HepG2 (cell line): ENCODE measurements around the gene ITPR1. TPM values are rescaled to one million over a fixed set of nuclear protein-coding genes. Genes with fewer than 3 reads are reported as not detected.
A peak's percentile ranks its signal among the peaks of the same experiment; 100 is the strongest.

ENCODE experiments used
- CC2D1A ChIP-seq: sonication (generic); formaldehyde crosslinking; IDR thresholded peaks from 2 replicates; pipeline ENCODE4 v1.8.1; 2023; ENCODE audit warnings: mild to moderate bottlenecking, missing genetic modification reagents
- CHCHD3 ChIP-seq: sonication (generic); formaldehyde crosslinking; IDR thresholded peaks from 2 replicates; pipeline ENCODE4 v1.8.0; 2022; ENCODE audit warnings: mild to moderate bottlenecking, missing genetic modification reagents, moderate library complexity
- JARID2 ChIP-seq: sonication (generic); formaldehyde crosslinking; IDR thresholded peaks from 2 replicates; pipeline ENCODE4 v1.8.1; 2023; ENCODE audit warnings: missing genetic modification reagents, inconsistent platforms; ENCODE audit not compliant: insufficient replicate concordance
- KDM3A ChIP-seq: IDR thresholded peaks from 2 replicates; pipeline ENCODE4 v1.6.1; 2018; ENCODE audit warnings: low read depth, missing compliant biosample characterization
- KLF6 ChIP-seq: IDR thresholded peaks from 2 replicates; pipeline ENCODE4 v1.8.0; 2016; ENCODE audit warnings: missing biosample characterization, missing genetic modification reagents
- LBX2 ChIP-seq: sonication (generic); formaldehyde crosslinking; IDR thresholded peaks from 2 replicates; pipeline ENCODE4 v1.5.0; 2020; ENCODE audit warnings: missing genetic modification reagents, mild to moderate bottlenecking, borderline replicate concordance
- MAFK ChIP-seq, 2 experiments: IDR thresholded peaks in 1 of 2; conservative IDR thresholded peaks in 1 of 2; 2 replicates each; pipeline ENCODE4 v1.6.1; 2011; ENCODE audit warnings: improper control_type of control experiment in 2 of 2, low read length in 2 of 2
- SP5 ChIP-seq: IDR thresholded peaks from 2 replicates; pipeline ENCODE4 v1.6.1; 2016; ENCODE audit warnings: low read depth, borderline replicate concordance
- TCF7 ChIP-seq: sonication (generic); IDR thresholded peaks from 2 replicates; pipeline ENCODE4 v1.6.1; 2016; ENCODE audit warnings: antibody characterized with exemption, low read depth
- THYN1 ChIP-seq: sonication (generic); formaldehyde crosslinking; IDR thresholded peaks from 2 replicates; pipeline ENCODE4 v1.8.1; 2023; ENCODE audit warnings: low read depth, mild to moderate bottlenecking, moderate library complexity, missing genetic modification reagents, borderline replicate concordance
- ZMYM2 ChIP-seq: sonication (generic); formaldehyde crosslinking; IDR thresholded peaks from 2 replicates; pipeline ENCODE4 v1.8.0; 2022; ENCODE audit warnings: mild to moderate bottlenecking, missing genetic modification reagents
- ZNF10 ChIP-seq: sonication (generic); formaldehyde crosslinking; IDR thresholded peaks from 2 replicates; pipeline ENCODE4 v1.4.0; 2020; ENCODE audit warnings: mild to moderate bottlenecking, low read depth, missing genetic modification reagents, borderline replicate concordance
- ZNF136 ChIP-seq: sonication (generic); formaldehyde crosslinking; IDR thresholded peaks from 2 replicates; pipeline ENCODE4 v1.8.1; 2022; ENCODE audit warnings: low read depth, mild to moderate bottlenecking, moderate library complexity, missing genetic modification reagents
- ZNF20 ChIP-seq: sonication (generic); formaldehyde crosslinking; IDR thresholded peaks from 2 replicates; pipeline ENCODE4 v1.4.0; 2020; ENCODE audit warnings: mild to moderate bottlenecking, moderate library complexity, missing genetic modification reagents
- ZNF274 ChIP-seq: sonication (generic); formaldehyde crosslinking; IDR thresholded peaks from 2 replicates; pipeline ENCODE4 v1.5.1; 2020; ENCODE audit warnings: mild to moderate bottlenecking, missing genetic modification reagents
- ZNF430 ChIP-seq: sonication (generic); formaldehyde crosslinking; IDR thresholded peaks from 2 replicates; pipeline ENCODE4 v1.9.0; 2021; ENCODE audit warnings: mild to moderate bottlenecking, missing genetic modification reagents
- ZNF614 ChIP-seq: IDR thresholded peaks from 2 replicates; pipeline ENCODE4 v1.6.1; 2018; ENCODE audit warnings: missing biosample characterization, missing genetic modification reagents, inconsistent platforms, borderline replicate concordance
- ZNF616 ChIP-seq: sonication (generic); formaldehyde crosslinking; IDR thresholded peaks from 2 replicates; pipeline ENCODE4 v1.5.0; 2020; ENCODE audit warnings: low read depth, mild to moderate bottlenecking, missing genetic modification reagents
- ZNF644 ChIP-seq: IDR thresholded peaks from 2 replicates; pipeline ENCODE4 v1.6.1; 2016; ENCODE audit warnings: low read depth
- ZSCAN20 ChIP-seq: sonication (generic); formaldehyde crosslinking; IDR thresholded peaks from 2 replicates; pipeline ENCODE4 v1.4.0; 2020; ENCODE audit warnings: missing genetic modification reagents, mild to moderate bottlenecking, borderline replicate concordance
- polyA plus RNA-seq, 8 experiments: library from polyadenylated mRNA; depleted of rRNA in 3 of 8; stranded (reverse) in 7 of 8; unstranded in 1 of 8; fragments of >200 nt; fragmentation: Illumina TruSeq in 4 of 8; extraction: Trizol in 4 of 8; gene quantifications; 2 replicates each; pipeline versions ENCODE4 v1.2.1 to v1.2.3, GENCODE V29; 2011 to 2016; ENCODE audit warnings: low read depth in 4 of 8, missing spikeins in 1 of 8, mixed read lengths in 1 of 8; ENCODE audit not compliant: insufficient read depth in 1 of 8
- total RNA-seq, 5 experiments: library from RNA; depleted of rRNA; stranded (reverse); fragments of >200 nt; fragmentation: Illumina TruSeq; extraction: Trizol; gene quantifications; 2 replicates each; pipeline ENCODE4 v1.2.3, GENCODE V29; 2016; ENCODE audit warnings: low read depth in 1 of 5
- TF ChIP-seq, protein P1 (sequence below): sonication (generic); formaldehyde crosslinking; IDR thresholded peaks from 2 replicates; pipeline ENCODE4 v1.4.0; 2020; ENCODE audit warnings: missing genetic modification reagents, borderline replicate concordance
- TF ChIP-seq, protein P2 (sequence below), 2 experiments: fragments of 450-650 bp in 1 of 2; sonication (generic) in 1 of 2; formaldehyde crosslinking; IDR thresholded peaks; 2 replicates each; pipeline versions ENCODE4 v1.5.0 to v1.8.0; 2020 to 2022; ENCODE audit warnings: mild to moderate bottlenecking in 1 of 2, missing genetic modification reagents in 1 of 2
- TF ChIP-seq, protein P3 (sequence below): sonication (generic); formaldehyde crosslinking; IDR thresholded peaks from 2 replicates; pipeline ENCODE4 v1.4.0; 2020; ENCODE audit warnings: mild to moderate bottlenecking, missing genetic modification reagents

ITPR1 gene
- total and polyA plus RNA-seq, 2 of the 13 experiments (the other 11 are each of a cell fraction or from before 2014, with no cell fraction given): 10.0 to 11.4 TPM

GRCh38 chr3:4492208-4493013 is 737 bp upstream of the ITPR1 start (continued):
- no peak for TF ChIP-seq ZSCAN20
- no peak for TF ChIP-seq MAFK (conservative IDR thresholded peaks at IDR 0.05 in 1 of 2, IDR thresholded peaks at IDR 0.05 in 1 of 2; ENCODE audit: low read length in 2 of 2)
- TF ChIP-seq, protein P1, sequence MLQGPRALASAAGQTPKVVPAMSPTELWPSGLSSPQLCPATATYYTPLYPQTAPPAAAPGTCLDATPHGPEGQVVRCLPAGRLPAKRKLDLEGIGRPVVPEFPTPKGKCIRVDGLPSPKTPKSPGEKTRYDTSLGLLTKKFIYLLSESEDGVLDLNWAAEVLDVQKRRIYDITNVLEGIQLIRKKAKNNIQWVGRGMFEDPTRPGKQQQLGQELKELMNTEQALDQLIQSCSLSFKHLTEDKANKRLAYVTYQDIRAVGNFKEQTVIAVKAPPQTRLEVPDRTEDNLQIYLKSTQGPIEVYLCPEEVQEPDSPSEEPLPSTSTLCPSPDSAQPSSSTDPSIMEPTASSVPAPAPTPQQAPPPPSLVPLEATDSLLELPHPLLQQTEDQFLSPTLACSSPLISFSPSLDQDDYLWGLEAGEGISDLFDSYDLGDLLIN: 0 out of 2 replicates have a peak, but pooled peaks have one; percentile 41
- TF ChIP-seq ZNF136: no peak
- TF ChIP-seq KLF6 (CRISPR knock-in tag): 0 out of 2 replicates have a peak, but pooled peaks have one; percentile 28
- TF ChIP-seq, protein P2, sequence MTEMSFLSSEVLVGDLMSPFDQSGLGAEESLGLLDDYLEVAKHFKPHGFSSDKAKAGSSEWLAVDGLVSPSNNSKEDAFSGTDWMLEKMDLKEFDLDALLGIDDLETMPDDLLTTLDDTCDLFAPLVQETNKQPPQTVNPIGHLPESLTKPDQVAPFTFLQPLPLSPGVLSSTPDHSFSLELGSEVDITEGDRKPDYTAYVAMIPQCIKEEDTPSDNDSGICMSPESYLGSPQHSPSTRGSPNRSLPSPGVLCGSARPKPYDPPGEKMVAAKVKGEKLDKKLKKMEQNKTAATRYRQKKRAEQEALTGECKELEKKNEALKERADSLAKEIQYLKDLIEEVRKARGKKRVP (CRISPR knock-in tag; IDR thresholded peaks at IDR 0.05): no peak
- no peak for TF ChIP-seq CHCHD3 (CRISPR knock-in tag)
- TF ChIP-seq, protein P3, sequence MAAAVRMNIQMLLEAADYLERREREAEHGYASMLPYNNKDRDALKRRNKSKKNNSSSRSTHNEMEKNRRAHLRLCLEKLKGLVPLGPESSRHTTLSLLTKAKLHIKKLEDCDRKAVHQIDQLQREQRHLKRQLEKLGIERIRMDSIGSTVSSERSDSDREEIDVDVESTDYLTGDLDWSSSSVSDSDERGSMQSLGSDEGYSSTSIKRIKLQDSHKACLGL: no peak
- TF ChIP-seq LBX2 (CRISPR knock-in tag): no peak
- TF ChIP-seq ZNF274 (CRISPR knock-in tag): no peak
- TF ChIP-seq ZNF20 (CRISPR knock-in tag): no peak
- TF ChIP-seq JARID2: no peak
- TF ChIP-seq ZNF616 (CRISPR knock-in tag): no peak
- no peak for TF ChIP-seq KDM3A (CRISPR knock-in tag)
- no peak for TF ChIP-seq THYN1
- no peak for TF ChIP-seq ZMYM2 (CRISPR knock-in tag)
- 0 out of 2 replicates have a peak, but pooled peaks have one; percentile 7 for TF ChIP-seq ZNF430 (CRISPR knock-in tag)
- TF ChIP-seq TCF7: 0 out of 2 replicates have a peak, but pooled peaks have one; percentile 17
- TF ChIP-seq CC2D1A (CRISPR knock-in tag): no peak
- peak; percentile 31; the same call in 1 of the 2 replicates for TF ChIP-seq SP5 (CRISPR knock-in tag)
- no peak for TF ChIP-seq ZNF10 (CRISPR knock-in tag)
- TF ChIP-seq ZNF614: no peak; the same call in 1 of the 2 replicates
- no peak for TF ChIP-seq ZNF644 (CRISPR knock-in tag)
